GM12873 (cell line): ENCODE measurements around the gene CA12.

ENCODE experiments used
- CTCF ChIP-seq: IDR thresholded peaks from 2 replicates; pipeline ENCODE4 v1.5.1; 2012; ENCODE audit warnings: low read depth, mild to moderate bottlenecking, moderate library complexity, low read length, control low read depth; ENCODE audit not compliant: insufficient read depth; ENCODE audit errors: missing control alignments

CA12 gene

GRCh38 chr15:63391669-63392360 lies 10.2 kb upstream of the CA12 start:
- no peak for TF ChIP-seq CTCF

- no peak for TF ChIP-seq CTCF
Measured at GRCh38 chr15:63390689-63391088, 9.0 kb upstream of the CA12 start.

- no peak for TF ChIP-seq CTCF
Measured at GRCh38 chr15:63389902-63390670, 8.4 kb upstream of the CA12 start.

GRCh38 chr15:63388511-63388910 lies 6.9 kb upstream of the CA12 start:
- no peak for TF ChIP-seq CTCF

GRCh38 chr15:63387748-63388493 lies 6.3 kb upstream of the CA12 start:
- no peak for TF ChIP-seq CTCF

GRCh38 chr15:63385911-63386531 lies 4.4 kb upstream of the CA12 start:
- no peak for TF ChIP-seq CTCF

- no peak for TF ChIP-seq CTCF
Measured at GRCh38 chr15:63384906-63385305, 3.3 kb upstream of the CA12 start.
